Fibroblast of lung (primary cell): Measurements from ENCODE around the gene INHBB. TPM values are rescaled to one million over a fixed set of nuclear protein-coding genes. Genes with fewer than 3 reads are reported as not detected.

Source experiments
- DNase-seq, 2 donors: peaks; one replicate each; pipeline versions ENCODE4 v3.0.0 to v3.0.0-alpha.2; 2010; ENCODE audit warnings: low read depth in 2 of 2
- H2AFZ ChIP-seq: 2 replicates; pipeline ENCODE4 v1.5.1; 2012; ENCODE audit warnings: low read length, control low read depth, inconsistent platforms
- H3K27ac ChIP-seq: 2 replicates; pipeline ENCODE4 v1.5.1; 2011; ENCODE audit warnings: low read length, control low read depth; ENCODE audit not compliant: insufficient read depth
- H3K27me3 ChIP-seq: 2 replicates; pipeline ENCODE4 v1.5.1; 2011; ENCODE audit warnings: mild to moderate bottlenecking, low read length; ENCODE audit not compliant: control insufficient read depth, insufficient read depth
- H3K36me3 ChIP-seq: 2 replicates; pipeline ENCODE4 v1.5.1; 2011; ENCODE audit warnings: low read length; ENCODE audit not compliant: control insufficient read depth, insufficient read depth
- H3K4me1 ChIP-seq: 2 replicates; pipeline ENCODE4 v1.5.1; 2011; ENCODE audit warnings: low read length; ENCODE audit not compliant: control insufficient read depth, insufficient read depth; ENCODE audit errors: extremely low read depth
- H3K4me2 ChIP-seq: 2 replicates; pipeline ENCODE4 v1.5.1; 2011; ENCODE audit warnings: low read length, control low read depth; ENCODE audit not compliant: insufficient read depth; ENCODE audit errors: extremely low read depth
- H3K4me3 ChIP-seq, 4 experiments: fragments of 200-600 bp in 1 of 4; sonication (generic) in 1 of 4; replicated peaks in 1 of 4; 2 replicates each; pipeline ENCODE4 v1.5.1; 2011 to 2016; ENCODE audit warnings: low read length in 4 of 4, low read depth in 3 of 4, mild to moderate bottlenecking in 3 of 4, control low read depth in 2 of 4, inconsistent platforms in 1 of 4, mixed read lengths in 1 of 4; ENCODE audit not compliant: insufficient read depth in 1 of 4; ENCODE audit errors: control extremely low read depth in 1 of 4
- H3K79me2 ChIP-seq: 2 replicates; pipeline ENCODE4 v1.5.1; 2012; ENCODE audit warnings: mild to moderate bottlenecking, low read length, inconsistent platforms; ENCODE audit not compliant: control insufficient read depth, insufficient read depth
- H3K9ac ChIP-seq: 2 replicates; pipeline ENCODE4 v1.5.1; 2011; ENCODE audit warnings: mild to moderate bottlenecking, low read length, control low read depth; ENCODE audit not compliant: insufficient read depth
- H3K9me3 ChIP-seq: 2 replicates; pipeline ENCODE4 v1.5.1; 2012; ENCODE audit warnings: low read depth, low read length; ENCODE audit not compliant: control insufficient read depth, insufficient read depth
- H4K20me1 ChIP-seq: 2 replicates; pipeline ENCODE4 v1.5.1; 2011; ENCODE audit warnings: low read length; ENCODE audit not compliant: control insufficient read depth, insufficient read depth; ENCODE audit errors: extremely low read depth
- EZH2 ChIP-seq: IDR thresholded peaks from 2 replicates; pipeline ENCODE4 v1.5.1; 2012; ENCODE audit warnings: low read length, control low read depth, mild to moderate bottlenecking; ENCODE audit errors: missing control alignments
- polyA plus RNA-seq, 2 donors: library from polyadenylated mRNA; depleted of rRNA in 1 of 2; stranded (reverse) in 1 of 2; unstranded in 1 of 2; fragments of >200 nt; gene quantifications; 2 replicates each; pipeline ENCODE4 v1.2.1, GENCODE V29; 2011 to 2012; ENCODE audit warnings: missing spikeins in 1 of 2
- total RNA-seq: library from RNA; depleted of rRNA; stranded (reverse); fragments of >200 nt; gene quantifications from 2 replicates; pipeline ENCODE4 v1.2.1, GENCODE V29; 2014
- TF ChIP-seq, protein P1 (sequence below), 2 donors: IDR thresholded peaks in 1 of 2; conservative IDR thresholded peaks in 1 of 2; 1 replicate in 1 of 2; 2 replicates in 1 of 2; pipeline ENCODE4 v1.5.1; 2011 to 2012; ENCODE audit warnings: low read length in 2 of 2, control low read depth in 1 of 2, inconsistent platforms in 1 of 2, low read depth in 1 of 2, mild to moderate bottlenecking in 1 of 2

Gene INHBB
- total and polyA plus RNA-seq, 2 donors (not counting 1 experiment from before 2014, with no cell fraction given), result 0.01 TPM; not detected in 1

DNA sequence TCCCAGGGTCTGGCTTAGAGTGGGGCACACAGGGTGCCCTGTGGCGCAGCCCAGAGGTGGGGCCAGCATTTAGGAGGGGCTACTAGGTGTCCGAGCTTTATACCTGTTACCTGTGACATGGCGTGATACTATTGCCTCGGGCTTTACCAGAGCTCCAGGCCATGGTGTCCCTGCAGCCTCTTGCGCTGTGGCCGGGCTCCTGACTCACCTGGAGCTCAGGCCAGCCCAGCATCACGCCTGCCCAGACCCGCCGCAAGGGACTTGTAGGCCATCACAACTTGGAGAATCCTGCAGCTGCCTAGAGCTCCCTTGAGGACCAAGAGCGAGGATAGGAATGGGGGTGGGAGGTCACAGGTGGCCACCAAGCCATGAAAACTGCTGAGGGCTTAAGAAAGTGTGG is 8.0 kb downstream of the INHBB start:
- Histone ChIP-seq H3K4me2 (no peak overlapping the region), H3K4me3 (no peak overlapping the region), H3K27me3 (peaks cover 4% of the 10 kb centered on the region), H3K4me1 (no peaks in the 10 kb centered on the region), H3K36me3 (no peaks in the 10 kb centered on the region), H3K9me3 (no peaks in the 10 kb centered on the region), H2AFZ (no peak overlapping the region), H3K9ac (no peak overlapping the region), H4K20me1 (no peaks in the 10 kb centered on the region), H3K27ac (no peak overlapping the region), H3K79me2 (no peaks in the 10 kb centered on the region)
- TF ChIP-seq, protein P1, sequence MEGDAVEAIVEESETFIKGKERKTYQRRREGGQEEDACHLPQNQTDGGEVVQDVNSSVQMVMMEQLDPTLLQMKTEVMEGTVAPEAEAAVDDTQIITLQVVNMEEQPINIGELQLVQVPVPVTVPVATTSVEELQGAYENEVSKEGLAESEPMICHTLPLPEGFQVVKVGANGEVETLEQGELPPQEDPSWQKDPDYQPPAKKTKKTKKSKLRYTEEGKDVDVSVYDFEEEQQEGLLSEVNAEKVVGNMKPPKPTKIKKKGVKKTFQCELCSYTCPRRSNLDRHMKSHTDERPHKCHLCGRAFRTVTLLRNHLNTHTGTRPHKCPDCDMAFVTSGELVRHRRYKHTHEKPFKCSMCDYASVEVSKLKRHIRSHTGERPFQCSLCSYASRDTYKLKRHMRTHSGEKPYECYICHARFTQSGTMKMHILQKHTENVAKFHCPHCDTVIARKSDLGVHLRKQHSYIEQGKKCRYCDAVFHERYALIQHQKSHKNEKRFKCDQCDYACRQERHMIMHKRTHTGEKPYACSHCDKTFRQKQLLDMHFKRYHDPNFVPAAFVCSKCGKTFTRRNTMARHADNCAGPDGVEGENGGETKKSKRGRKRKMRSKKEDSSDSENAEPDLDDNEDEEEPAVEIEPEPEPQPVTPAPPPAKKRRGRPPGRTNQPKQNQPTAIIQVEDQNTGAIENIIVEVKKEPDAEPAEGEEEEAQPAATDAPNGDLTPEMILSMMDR (conservative IDR thresholded peaks at IDR 0.05 in 1 of 2, IDR thresholded peaks at IDR 0.05 in 1 of 2; ENCODE audit: low read depth in 1 of 2, low read length in 2 of 2), result no peak
- no peak for TF ChIP-seq EZH2
- no peak for DNase-seq

DNA sequence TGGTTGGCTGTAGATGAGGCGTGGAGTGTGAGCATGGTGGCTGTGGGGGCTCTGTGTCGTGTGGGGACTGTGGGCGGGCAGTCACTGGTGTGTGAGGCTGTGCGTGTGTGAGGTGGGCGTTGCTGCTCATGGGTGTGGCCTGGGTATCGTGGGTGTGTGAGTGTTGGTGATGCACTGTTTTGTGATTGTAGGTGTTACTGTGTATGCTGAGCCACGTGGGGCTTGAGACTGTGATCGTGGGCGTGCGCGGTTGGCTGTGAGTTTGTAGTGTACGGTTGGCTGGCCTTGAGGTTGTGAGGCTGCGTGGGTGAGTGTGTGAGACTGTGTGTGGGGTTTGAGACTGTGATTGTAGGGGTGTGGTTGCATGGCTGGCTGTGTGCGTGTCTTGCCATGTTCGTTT is 8.5 kb downstream of the INHBB start:
- Histone ChIP-seq H4K20me1 (no peaks in the 10 kb centered on the region), H3K27ac (no peak overlapping the region), H3K9ac (no peak overlapping the region), H3K79me2 (no peaks in the 10 kb centered on the region), H3K27me3 (no peaks in the 10 kb centered on the region), H3K4me3 (no peak overlapping the region), H2AFZ (no peak overlapping the region), H3K4me2 (no peak overlapping the region), H3K9me3 (no peaks in the 10 kb centered on the region), H3K36me3 (no peaks in the 10 kb centered on the region), H3K4me1 (no peaks in the 10 kb centered on the region)
- DNase-seq, result no peak
- TF ChIP-seq, protein P1 (conservative IDR thresholded peaks at IDR 0.05 in 1 of 2, IDR thresholded peaks at IDR 0.05 in 1 of 2; ENCODE audit: low read depth in 1 of 2, low read length in 2 of 2), result no peak
- TF ChIP-seq EZH2, result no peak

DNA sequence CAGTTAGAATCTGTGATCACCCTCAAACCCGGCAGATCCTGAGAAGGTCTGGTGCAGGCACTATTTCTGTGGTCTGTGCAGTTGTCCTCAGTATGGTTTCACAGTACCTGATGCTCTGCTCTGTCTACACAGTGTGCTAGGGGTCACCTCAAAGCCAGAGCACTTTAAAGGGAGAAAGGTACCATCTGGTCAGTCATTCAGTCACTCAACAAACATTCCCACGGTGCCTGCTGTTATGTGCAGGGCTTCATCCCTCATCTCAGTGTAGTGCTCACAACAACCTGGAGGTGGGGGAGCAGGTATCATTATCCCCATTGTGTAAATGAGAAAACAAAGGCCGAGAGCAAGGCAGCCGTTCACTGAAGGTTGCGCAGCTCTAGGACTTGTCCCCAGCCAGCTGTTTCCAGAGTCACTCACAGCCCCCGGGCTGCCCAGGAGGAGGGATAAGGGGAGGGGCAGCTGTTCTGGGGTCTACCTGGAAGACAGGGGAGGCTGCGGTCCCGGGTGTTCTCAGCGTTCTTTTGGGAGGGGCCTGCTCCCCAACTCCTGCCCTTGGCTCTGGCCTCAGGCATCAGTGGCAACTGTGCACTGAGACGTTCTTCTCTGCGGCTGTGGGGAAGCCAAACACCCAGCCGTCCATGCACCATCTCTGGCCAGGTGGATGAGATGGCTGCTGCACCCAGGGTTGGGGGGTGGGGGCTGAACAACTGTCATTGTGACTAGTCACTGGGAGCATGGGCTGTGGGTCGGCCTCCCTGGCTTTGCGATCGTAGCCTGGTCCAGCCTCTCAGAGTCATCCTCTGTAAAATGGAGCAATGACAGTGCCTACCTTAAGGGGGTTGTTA is 9.2 kb downstream of the INHBB start:
- Histone ChIP-seq H3K4me1 (no peaks in the 10 kb centered on the region), H3K9me3 (no peaks in the 10 kb centered on the region), H3K27ac (no peak overlapping the region), H3K79me2 (no peaks in the 10 kb centered on the region), H3K4me2 (no peak overlapping the region), H3K9ac (no peak overlapping the region), H2AFZ (no peak overlapping the region), H4K20me1 (no peaks in the 10 kb centered on the region), H3K27me3 (no peaks in the 10 kb centered on the region), H3K36me3 (no peaks in the 10 kb centered on the region), H3K4me3 (no peak overlapping the region)
- DNase-seq, result no peak
- no peak for TF ChIP-seq EZH2
- TF ChIP-seq, protein P1 (conservative IDR thresholded peaks at IDR 0.05 in 1 of 2, IDR thresholded peaks at IDR 0.05 in 1 of 2; ENCODE audit: low read depth in 1 of 2, low read length in 2 of 2), result no peak
